CD4-positive, alpha-beta T cell treated with Interferon alpha-2 for 1 hour (primary cell): Measurements from ENCODE around the gene SERPINB6.

ENCODE experiments used
- DNase-seq, 2 donors: peaks; one replicate each; pipeline ENCODE4 v3.0.0-alpha.2; 2020 to 2022

SERPINB6 gene

DNA sequence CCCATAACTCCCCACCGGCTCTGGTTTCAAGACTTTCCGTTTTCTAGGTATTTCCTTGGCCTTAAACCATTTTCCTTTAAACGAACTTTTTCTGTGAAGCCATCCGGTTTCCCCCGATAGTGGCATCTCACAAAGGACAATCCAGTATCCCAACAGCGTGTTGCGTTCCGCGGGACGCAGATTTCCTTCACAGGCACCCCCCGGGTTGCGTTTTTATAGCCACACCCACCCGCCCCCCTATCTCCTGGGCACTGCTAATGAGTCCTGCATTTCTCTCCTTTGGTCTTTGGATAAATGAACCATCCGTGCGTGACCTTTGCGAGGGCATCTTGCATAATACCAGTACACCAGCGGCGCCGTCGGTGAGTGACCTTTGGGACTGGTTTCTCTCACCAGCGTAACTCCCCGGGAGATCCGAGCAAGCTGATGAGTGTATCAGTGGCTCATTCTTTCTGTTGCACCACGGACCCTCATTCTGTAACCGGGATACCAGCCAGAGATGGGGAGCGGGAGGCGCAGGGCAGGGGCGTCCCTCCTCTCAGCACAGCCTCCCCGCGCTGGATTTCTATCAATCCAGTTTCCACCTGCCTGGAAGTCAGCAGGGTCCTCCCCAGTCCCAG is 27.7 kb upstream of the SERPINB6 start:
- DNase-seq, result peak in 1 of 2 donors; percentile 68

DNA sequence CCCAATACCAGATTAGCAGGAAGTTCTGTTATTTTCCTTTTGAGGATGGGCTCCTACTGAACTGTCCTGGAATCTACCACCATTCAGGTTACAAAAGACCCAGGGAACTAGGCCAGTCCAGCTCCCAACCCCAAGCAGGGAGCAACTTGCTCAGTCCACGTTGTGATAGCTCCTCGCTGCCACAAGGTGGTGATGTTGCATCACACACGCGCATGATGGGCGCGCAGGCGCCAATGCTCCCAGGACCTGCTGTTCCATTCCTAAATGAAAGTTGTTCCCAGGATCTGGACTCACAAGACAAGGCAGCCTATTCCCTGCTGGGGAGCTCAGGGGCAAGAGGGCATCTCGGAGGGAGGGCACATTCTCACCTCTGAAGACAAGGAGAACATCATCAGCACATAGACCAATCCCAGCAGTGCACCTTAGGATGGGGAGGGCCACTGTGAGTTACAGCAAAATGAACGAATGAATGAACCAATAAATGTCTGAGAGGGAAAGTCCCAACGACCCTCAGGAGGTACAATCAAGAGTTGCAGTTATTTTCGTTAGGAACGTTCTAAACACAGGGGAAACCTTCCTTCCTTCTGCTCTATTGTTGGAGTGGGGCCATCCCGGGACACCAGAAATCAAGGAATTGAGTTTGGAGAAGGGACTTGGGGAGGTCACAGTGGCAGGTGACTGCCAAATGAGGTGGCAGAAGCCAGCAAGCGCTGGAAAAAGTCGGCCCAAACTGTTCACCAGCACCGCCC is 27.1 kb upstream of the SERPINB6 start:
- DNase-seq, result peak; percentile 56 to 77

DNA sequence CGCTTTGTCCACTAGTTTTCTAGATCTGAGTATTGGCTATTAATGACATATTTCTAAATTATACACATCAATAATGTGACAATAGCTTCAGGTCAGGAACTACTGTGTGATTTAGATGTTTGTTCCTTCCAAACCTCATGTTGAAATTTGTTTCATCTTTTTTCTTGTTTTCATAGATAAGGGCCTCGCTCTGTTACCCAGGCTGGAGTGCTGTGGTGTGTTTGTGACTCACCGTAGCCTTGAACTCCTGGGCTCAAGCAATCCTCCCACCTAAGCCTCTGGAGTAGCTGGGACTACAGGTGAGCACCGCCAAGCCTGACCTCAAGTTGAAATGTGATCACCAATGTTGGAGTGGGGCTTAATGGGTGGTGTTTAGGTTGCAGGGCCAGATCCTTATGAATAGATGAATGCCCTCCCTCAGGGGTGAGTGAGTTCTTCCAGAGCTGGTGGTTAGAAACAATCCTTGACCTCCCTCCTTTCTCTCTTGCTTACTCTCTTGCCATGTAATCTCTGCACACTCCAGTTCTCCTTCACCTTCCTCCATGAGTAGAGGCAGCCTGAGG is 22.5 kb upstream of the SERPINB6 start:
- DNase-seq, result no peak

DNA sequence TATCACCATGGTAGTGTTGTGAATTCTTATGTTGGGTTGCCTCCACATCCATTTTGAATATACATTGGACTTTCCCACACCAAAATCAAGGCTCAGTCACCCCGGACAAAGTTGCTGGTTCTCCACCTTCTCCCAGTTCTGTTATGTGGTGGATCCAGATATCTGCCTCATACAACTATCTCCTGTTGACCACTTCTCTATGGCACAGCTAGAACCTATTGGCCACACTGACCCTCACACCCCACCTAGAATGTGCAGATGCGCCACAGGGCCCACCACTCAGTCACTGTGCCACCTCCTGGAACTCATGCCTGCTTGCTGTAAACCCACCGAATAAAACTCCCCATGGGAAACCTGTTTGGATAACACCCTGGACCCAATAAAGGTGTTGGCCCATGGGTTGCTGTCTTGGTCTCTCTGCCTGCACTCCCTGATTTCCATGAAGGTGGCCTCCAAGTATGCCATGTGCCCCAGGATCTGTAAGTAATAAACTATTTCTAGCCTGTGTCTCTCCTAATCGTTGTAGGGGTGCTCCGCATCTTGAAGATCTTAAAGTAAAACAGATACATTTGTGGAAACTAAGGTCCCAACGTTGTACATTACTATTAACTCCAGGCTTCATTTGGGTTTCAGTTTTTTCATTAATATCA is 21.1 kb upstream of the SERPINB6 start:
- no peak for DNase-seq

DNA sequence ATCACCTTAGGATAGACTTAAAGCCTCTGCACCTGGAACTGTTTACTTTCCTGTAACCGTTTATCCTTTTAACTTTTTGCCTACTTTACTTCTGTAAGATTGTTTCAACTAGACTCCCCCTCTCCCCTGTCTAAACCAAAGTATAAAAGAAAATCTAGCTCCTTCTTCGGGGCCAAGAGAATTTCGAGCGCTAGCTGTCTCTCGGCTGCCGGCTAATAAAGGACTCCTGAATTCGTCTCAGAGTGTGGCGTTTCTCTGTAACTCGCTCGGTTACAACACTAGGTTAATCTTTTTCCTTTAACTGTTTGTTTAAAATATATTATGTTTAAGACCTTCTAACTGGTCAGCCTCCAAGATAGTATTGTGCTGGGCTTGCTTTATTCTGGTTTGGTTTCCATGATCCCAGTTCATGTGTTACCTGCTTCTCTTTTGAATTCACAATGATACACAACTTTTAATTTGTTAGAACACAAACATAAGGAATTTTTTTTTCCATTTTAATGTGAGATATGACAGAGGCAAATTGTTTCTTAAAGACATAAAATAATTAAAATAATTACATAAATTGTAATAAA is 19.7 kb upstream of the SERPINB6 start:
- DNase-seq, result peak in 1 of 2 donors; percentile 34

DNA sequence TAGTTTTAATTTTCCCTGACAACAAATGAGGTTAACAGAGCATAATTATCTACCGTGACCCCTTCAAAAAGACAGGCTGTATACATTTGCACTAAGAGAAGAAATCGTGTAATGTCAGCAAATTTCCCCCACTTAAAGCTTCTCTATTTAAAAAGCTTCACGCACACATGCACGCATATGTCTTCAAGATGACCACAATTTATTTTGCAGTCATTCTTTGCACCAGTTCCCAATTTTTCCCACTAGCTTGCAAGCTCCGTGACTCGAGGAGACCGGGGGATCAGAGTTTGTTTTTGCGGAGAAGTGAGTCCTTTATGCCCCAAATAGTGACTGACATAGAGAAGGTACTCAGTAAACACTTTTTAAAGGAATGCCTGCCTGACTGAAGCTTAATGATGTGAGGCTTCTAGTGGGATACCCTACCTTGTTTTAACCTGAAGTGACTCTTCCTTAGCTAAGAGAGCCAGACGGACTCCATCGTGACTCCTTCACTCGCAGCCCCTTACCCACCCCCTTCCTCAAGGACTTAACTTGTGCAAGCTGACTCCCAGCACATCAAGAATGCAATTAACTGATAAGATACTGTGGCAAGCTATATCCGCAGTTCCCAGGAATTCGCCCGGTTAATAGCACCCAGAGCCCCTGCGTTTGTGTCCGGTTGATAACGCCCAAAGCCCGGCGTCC is 19.0 kb upstream of the SERPINB6 start:
- DNase-seq, result peak in 1 of 2 donors; percentile 46

DNA sequence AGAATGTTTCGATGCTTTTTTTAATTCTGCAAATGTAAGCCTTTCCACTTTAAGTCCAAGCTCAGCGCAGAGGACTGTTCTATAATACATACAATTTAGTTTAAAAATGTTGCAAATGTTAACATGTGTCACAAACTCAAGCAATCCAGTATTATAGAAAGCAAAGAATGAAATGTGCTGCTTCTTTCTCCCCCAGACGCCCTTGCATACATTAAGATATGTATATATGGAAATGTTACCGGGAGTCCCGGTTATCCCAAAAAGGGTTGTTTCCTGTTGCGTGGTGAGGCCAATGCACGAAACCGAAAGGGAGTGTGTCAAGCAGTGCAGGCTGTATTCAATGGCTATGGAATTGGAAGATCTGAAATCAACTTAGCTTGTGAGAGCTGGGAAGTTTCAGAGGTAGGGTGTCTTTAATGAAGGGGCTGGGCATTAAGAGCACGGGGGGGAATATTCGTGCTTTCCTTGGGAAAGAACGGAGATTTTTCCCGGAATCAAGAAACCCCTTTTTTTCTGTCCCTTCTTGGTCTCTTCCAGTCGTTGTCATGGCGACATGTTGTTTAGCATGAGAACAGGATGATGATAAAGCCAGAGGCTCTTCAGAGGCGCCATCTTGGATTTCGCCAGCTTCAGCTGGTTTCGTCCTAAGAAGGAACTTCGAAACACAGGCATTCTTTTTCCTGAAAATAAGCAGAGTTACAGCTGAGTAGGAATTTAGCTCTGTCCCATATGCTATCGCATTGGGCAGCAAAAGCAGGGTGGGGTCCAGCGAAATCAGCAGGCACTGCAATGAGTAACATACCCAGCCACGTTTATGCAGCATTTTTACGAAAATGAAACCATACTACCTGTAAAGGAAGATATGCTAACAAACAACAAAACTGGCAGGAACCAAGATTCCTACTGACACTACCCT is 18.2 kb upstream of the SERPINB6 start:
- peak; percentile 89 to 94 for DNase-seq

DNA sequence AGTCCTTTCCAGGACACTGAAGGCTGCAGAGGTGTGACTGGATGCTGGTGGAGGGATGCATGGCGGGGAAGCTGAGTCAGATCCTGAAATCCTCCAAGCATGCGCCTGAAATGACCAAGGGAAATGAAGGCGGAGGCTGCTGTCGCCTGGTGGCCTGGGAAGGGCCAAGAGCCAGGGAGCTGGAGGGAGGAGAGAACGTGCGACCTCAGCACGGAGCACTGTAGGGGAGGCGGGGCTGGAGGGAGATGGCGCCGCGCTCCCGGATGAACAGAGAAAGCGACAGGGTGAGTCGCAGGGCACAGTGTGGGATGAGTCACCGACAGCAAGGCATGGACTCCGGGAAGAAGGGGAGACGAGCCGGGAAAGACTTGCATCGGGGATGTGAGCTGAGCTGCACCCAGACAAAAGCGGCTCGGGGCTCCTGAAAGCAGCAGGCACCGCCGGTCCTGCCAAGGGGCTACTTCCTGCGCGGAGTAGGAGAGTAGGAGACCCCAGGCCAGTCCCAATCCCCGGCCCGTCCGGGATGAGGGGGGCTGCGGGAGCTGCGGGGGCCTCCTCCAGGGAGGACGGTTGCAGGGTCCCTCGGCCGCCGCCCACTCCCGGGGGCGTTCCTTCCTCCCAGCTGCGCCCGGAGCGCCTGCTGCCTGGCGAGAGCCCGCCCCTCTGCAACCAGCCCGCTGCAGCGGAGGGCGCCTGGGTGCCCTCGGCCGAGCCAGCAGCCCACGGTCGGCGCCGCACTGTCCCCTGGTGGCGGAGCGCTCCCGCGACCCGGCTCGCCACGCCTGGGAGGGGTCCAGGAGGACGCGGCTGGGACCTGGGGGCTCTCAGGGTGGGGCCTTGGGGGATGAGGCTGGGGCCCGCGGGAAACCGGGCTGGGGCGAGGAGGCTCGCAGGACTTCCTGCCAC is 17.3 kb upstream of the SERPINB6 start:
- peak; percentile 81 to 86 for DNase-seq

DNA sequence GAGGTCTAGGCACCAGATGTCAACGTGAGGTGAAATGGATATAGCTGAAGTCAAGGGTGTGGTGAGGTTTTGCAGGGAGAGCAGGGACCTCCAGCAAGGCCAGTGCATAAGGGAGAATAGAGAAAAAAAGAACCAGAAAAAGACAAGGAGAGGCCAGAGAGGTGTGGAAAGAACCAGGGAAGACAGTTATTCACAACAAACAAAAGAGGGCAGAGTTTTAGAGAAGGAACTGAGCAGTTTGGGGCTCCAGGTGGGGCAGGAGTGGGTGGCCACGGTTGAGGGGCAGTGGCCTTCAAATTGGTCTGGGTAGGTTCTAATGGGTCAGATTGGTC is 16.7 kb upstream of the SERPINB6 start:
- DNase-seq, result no peak

DNA sequence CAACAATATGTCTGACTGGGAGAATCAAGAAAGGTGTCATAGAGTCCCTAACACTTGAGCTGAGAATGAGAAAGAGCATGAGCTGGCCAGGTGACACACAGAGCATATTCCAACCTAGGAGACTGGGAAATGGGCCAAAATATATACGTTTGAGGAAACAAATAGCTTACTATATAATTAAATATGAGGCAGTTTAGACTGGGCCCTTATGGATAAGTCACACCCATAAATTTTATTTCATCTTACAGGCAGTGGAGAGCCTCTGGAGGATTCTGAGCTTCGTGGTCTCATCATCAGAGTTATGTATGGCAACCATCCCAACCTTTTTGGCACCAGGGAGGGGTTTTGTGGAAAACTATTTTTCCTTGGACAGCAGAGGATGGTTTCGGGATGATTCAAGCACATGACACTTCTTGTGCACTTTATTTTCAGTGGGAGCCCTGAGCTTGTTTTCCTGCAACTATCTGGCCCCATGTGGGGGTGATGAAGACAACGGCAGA is 15.4 kb upstream of the SERPINB6 start:
- DNase-seq, result no peak

DNA sequence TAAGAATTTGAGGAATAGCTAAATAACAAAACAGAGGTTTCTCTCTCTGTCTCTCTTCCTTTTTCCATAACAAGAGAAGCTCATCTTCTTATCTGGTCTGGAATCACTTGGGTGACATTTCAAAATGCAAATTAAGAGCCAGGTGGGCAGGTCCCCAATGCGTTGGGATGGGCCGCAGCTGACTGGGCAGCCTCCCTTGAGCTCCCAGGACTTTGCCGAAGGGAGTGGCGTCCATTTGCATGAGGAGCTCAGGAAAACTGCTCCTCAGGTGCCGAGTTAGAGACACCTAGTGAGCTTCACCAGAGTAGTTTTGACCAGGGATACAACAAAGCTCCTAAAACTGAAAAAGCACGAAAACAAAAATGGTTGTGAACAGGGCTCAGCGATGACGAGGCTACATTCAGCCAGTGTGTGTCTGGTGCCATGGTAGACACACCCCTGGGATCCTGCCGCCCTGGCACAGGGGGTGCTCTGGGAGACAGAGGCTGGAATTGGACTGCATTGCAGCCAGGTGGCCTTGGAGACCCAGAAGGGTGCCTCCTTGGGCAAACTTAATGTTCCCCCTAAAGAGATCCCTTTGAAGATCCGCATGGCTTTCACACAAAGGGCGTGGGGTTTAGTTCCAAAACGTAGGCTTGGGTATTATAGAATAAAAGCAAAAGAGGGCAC is 13.5 kb upstream of the SERPINB6 start:
- DNase-seq, result no peak

DNA sequence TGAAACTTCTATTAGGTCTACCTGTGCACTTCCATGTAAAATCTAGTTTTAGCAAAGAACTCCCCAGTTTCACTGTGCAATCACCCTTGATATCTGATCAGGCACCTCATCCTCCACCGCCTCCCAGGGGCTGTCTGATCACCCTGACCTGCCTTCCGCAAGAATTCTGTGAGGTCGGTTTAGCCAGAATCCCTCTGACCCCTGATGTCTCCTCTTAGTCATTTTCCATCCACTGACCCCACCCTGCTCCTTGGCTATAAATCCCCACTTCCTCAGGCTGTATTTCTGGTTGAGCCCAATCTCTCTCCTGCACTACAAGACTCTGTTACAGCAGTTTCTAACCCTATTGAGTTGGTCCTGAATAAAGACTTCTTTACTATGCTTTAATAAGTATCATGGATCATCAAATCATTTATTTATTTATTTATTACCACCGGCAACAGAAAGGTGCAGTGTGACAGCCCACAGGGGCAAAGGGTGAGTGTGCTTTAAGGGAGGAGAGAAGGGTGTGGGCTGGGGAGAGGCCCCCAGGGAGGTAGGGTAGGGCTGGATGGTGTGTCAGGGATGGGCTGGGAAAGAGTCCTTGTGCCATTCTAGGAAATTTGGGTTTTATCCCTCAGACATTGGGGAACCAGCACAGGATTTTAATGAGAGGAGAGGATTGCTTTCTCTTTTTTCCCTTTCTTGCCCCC is 11.2 kb upstream of the SERPINB6 start:
- no peak for DNase-seq

DNA sequence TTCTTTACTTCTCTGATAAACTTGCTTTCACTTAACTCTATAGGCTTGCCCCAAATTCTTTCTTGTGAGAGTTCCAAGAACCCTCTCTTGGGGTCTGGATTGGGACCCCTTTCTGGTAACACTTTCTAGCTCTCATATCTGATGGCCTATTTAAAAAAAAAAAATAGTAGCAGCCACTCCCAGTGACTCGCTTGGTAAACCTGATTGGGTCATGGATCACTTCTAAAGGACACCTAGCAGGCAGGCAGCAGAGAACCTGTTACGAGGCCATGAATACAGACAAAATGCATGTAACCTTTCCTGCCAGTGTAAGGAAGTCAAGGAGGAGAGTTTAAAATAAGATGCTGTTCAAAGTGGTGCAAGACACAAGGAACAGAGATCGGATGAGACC is 9.1 kb upstream of the SERPINB6 start:
- DNase-seq, result no peak

DNA sequence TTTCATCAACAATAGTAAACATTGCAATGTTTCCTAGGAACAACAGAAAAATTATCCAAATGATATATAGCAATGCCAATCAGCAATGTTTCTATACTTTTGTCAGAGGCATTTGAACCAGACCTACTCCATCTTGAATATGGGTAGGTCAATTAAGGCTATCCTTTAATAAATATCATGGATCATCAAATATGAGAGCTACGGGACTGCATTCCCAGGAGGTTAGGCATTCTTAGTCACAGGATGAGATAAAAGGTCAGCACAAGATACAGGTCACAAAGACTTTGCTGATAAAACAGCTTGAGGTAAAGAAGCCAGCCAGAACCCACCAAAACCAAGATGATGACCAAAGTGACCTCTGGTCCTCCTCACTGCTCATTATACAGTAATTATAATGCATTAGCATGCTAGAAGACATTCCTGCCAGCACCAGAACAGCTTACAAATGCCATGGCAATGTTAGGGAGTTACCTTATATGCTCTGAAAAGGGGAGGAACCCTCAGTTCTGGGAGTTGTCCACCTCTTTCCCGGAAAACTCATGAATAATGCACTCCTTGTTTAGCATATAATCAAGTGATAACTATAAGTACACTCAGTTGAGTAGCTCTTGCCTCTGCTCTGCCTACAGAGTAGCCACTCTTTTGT is 8.6 kb upstream of the SERPINB6 start:
- no peak for DNase-seq

DNA sequence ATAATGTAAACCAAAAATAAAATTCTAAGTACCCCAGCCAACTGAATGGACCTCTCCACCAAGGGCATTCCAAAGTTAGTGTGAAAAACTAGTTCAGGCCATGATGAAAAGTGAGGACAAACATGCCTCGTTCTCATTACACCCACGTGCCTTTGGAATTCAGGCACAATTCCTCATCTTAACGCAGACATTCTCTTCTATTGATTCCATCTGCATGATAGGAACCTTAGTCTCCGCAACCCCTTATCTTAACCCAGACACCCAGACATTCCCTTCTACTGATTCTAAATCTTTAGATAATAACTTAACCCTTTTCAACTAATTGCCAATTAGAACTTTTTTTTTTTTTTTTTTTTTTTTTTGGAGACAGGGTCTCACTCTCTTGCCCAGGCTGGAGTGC is 7.6 kb upstream of the SERPINB6 start:
- DNase-seq, result no peak

DNA sequence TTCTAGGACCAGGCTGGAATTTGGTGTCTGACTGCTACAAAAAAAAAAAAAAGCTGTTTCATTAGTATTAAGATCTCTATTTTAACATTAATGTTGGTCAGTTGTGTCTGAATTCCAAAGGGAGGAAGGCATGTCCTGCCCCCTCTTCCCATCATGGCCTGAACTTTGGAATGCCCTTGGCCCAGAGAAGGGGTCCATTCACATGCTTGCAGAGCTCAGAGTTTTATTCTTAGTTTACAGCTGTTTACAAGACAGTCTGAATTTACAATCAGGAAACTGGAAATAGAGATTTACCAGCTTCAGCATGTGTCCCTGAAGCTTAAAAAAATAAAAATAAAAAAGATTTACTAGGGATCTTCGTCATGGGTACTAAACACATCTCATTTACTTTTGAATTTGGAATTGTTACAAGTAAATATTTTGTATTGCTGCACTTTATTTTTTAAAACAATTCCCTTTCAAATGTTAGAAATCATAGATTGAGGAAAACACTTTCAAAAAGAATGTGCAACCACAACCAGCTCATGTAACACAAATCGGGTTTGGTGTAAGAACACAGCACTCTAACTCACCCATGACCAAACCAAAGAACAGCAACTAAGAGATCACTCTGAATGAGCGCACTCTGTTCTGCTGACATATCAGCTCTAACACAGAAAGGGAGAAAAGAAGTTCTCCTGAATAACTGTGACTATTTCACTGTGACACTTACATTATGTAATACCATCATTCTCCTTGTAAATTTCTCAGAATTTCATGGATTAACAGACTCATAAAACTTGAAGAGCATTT is 6.6 kb upstream of the SERPINB6 start:
- no peak for DNase-seq

DNA sequence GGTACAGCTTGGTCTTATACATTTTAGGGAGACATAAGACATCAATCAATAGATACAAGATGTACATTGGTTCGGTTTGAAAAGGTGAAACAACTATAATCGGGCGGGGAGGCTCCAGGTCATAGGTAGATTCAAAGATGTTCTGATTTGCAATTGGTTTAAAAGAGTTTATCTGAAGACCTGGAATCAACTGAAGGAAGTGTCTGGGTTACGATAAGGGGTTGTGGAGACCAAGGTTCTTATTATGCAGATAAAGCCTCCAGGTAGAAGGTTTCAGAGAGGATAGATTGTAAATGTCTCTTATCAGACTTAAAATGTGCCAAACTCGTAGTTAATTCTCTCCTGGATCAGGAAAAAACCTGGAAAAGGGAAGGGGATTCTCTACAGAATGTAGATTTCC is 5.9 kb upstream of the SERPINB6 start:
- no peak for DNase-seq

DNA sequence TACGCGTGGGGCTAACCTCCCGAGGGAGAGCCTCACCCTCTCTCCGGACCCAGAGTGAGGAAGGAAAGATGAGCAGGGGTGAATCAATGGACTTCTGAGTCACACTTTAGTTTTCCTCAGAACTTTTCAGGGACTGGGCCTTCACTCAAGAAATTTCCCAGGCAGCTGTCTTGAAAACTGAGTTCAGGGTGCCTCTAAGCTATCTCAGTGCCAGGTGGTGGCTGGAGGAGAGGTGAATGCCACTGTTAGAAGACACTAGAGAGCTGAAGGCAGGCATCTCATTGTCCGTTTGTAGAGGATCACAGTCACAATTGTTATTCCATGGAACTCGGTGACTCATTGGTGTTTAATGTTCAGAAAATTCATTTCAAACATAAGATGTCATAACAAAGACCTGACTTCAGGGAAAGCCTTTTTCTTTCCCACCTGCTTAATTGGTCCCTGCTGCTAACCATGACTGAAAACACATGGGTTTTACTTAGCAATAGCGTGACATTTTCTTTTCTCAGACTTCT is 5.3 kb upstream of the SERPINB6 start:
- DNase-seq, result no peak
